ENCODE results near the gene TRIM61.
"Not testable (repeated sequence)": the region's sequence is repeated elsewhere in the genome, so short reads cannot be mapped to it uniquely, and the experiment has no call there.

TRIM61 gene

DNA sequence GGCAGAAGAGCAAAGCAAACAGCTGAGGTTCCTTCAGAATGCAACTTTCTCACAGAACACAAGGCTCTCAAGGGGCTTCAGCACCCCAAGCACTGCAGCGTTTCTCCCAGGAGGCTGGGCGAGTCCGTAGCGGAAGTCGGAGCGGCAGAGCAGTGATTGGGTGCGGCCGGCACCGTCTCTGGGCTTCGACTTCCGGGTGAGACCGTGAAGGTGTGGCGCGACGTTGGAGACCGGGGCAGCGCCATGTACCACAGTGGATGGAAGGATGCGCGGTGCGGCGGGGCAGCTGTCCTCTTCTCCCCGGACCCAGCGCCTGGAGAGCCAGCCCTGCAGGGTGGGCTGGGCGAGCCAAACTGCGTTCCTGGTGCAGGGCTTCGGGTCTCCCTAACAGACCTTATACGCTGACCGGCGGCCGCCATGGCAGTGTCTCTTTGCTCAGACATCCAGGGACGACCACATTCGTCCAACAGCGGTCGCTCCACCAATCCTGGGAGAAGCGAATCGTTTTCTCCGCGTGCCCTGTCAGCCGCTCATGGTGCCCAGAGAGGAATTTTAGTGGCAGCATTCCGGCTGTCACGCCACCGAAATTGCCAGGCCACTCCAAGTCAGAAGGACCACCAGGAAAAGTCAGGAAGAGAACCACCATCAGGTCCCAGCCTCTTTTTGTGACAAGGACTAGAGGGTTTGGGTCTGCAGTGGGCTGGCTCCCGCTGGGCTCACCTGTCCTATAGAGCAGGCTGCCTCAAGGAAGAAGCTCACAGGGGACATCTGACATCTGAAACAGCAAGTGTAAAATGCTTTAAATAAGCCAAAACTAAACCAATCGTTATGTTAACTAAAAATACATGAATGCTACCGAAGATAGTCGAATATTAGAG lies 20.5 kb downstream of the TRIM61 start:
- DNase-seq (ENCODE audit: low read depth, low spot score) = peak; percentile 18

DNA sequence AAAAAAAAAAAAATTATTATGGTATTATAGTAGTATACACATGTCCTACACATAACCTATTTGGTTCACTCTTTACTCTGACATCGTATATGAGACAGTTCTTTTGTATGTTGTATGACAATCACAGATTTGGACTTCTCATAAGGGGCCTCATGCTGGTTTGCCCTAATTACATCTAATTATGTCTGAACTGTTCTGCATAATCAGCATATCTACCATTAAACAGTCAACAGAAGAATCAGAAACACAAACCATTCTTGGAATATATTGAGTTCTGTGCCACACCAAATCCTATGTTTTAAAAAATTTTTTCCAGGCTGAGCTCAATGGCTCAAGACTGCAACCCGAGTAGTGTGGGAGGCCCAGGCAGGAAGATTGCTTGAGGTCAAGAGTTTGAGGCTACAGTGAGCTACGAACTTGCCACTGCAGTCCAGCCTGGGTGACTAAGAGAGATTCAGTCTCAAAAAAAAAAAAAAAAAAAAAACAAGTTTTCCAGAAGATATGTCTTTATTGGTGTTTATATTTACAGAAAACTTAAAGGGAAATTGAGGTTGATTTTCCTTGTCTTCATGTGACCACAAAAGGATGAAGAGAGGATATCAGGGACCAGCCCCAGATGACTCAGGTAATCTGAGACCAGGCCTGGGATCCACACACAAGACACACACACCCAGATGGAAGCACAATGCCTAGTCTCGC lies 22.2 kb downstream of the TRIM61 start:
- DNase-seq (ENCODE audit: low read depth, low spot score) = no peak

DNA sequence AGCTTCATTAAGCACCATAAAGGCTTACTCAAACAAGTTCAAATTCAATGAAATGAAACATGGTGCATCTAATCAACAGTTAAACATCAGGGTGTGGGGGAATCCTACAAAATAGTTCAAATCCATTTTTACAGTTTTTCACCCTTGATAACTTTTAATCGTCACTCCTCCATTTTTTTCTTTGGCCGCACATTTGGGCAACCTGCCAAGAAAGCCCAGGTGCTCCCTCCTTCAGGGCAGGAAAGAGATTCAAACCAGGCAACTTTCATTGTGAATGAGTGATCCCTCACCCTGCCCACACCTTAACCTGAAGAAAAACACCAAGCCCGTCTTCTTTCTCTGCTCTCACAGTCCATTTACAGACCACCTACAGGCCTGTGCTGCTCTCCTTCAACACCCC lies 24.9 kb downstream of the TRIM61 start:
- no peak for DNase-seq (ENCODE audit: low read depth, low spot score)

- DNase-seq (ENCODE audit: low read depth, low spot score) = no peak
Measured at GRCh38 chr4:164949448-164950143, 27.9 kb downstream of the TRIM61 start.

- no peak for DNase-seq (ENCODE audit: low read depth, low spot score)
Measured at GRCh38 chr4:164948975-164949374, 28.5 kb downstream of the TRIM61 start.

- not testable (repeated sequence) for DNase-seq (ENCODE audit: low read depth, low spot score)
Measured at GRCh38 chr4:164948006-164948405, 29.5 kb downstream of the TRIM61 start.

DNA sequence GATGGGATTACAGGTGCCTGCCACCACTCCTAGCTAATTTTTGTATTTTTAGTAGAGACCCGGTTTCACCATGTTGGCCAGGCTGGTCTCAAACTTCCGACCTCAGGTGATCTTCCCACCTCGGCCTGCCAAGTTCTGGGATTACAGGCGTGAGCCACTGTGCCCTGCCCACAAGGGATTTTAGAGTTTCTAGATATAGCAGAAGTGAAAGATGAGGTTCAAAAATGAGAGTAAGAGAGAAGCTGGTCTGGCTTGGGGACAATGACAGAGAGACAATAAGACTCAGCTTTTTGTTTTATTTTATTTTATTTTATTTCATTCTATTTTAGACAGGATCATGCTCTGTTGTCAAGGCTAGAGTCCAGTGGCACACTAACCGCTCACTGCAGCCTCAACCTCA lies 30.6 kb downstream of the TRIM61 start:
- DNase-seq (ENCODE audit: low read depth, low spot score) = no peak

- no peak for DNase-seq (ENCODE audit: low read depth, low spot score)
Measured at GRCh38 chr4:164945146-164945545, 32.3 kb downstream of the TRIM61 start.

DNA sequence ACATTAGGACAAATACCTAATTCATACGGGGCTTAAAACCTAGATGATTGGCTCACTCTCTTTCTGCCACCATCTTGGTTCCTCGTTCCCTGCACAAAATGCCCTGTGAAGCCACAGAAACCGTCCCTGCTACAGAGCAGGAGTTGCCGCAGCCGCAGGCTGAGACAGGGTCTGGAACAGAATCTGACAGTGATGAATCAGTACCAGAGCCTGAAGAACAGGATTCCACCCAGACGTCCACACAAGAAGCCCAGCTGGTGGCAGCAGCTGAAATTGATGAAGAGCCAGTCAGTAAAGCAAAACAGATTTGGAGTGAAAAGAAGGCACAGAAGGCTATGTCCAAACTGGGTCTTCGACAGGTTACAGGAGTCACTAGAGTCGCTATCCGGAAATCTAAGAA lies 34.3 kb downstream of the TRIM61 start:
- DNase-seq (ENCODE audit: low read depth, low spot score) = no peak

- DNase-seq (ENCODE audit: low read depth, low spot score) = no peak
Measured at GRCh38 chr4:164937576-164938270, 39.7 kb downstream of the TRIM61 start.

GRCh38 chr4:164935865-164936606 lies 41.4 kb downstream of the TRIM61 start:
- DNase-seq (ENCODE audit: low read depth, low spot score) = not testable (repeated sequence)

DNA sequence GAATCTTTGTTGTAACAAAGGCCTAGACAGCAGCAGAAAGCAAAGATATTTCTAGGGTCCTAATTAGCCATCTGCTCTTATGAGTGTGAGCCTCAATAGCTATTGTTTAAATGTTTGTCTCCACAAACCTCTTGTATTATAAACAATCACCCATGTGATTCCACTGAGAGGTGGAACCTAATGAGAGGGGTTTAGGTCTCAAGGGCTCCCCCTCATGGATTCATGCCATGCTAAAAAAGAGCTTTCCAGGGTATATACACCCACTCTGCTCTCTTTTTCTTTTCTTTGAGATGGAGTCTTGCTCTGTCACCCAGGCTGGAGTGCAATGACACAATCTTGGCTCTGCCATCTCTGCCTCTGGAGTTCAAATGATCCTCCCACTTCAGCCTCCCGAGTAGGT lies 42.1 kb downstream of the TRIM61 start:
- DNase-seq (ENCODE audit: low read depth, low spot score) = no peak

DNA sequence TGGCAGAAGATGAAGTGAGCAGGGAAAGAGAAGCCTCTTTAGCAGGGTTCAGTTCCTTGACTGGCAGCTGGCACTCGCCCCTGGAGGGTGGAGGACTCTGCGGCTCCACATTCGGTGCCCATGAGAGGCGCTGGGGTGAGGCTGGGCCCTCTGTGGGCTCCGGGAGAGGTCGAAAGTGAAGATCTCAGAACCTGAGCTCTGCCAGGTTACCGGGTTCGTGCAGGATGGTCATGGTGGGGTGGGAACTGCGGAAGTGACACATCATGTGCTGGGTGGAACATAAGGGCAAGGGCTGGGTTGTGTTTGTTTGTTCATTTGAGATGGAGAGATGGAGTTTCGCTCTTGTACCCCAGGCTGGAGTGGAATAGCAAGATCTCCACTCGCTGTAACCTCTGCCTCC lies 44.2 kb downstream of the TRIM61 start:
- no peak for DNase-seq (ENCODE audit: low read depth, low spot score)

GRCh38 chr4:164931551-164932324 lies 45.7 kb downstream of the TRIM61 start:
- no peak for DNase-seq (ENCODE audit: low read depth, low spot score)

DNA sequence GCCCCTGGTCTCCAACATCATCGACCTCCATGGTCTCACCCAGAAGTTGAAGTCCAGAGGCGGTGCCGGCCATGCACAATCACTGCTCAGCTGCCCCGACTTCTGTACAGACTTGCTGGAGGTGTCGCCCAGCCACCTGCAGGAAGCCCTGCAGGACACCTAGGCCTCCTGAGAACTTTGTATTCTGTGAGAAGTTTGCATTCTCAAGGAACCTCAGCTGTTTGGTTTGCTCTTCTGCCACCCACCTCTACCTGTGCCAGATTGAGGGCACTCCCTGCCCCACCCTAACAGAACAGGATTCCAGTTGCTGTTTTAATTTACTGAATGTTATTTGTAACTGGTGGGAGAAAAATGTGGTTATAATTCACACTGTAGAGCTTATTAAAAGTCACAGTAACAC lies 46.8 kb downstream of the TRIM61 start:
- no peak for DNase-seq (ENCODE audit: low read depth, low spot score)

DNA sequence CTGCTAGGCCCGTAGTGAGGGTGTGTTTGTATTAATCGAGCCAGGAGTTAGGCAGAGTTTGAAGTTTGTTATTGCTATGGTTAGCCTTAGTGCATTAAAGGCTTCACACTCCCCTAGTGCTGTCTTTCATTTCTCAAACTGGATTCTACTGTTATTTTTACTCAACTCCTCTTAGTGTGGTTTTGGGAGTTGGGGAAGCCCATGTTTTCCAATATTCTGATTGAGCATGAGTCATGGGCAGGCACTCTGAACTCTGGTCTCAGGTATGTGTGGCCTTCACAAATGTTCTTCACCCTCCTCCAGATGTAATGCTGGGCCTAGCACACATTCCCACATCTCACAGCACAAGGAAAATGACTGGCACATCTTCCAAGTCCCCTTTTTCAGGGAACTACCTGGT lies 50.4 kb downstream of the TRIM61 start:
- not testable (repeated sequence) for DNase-seq (ENCODE audit: low read depth, low spot score)

DNA sequence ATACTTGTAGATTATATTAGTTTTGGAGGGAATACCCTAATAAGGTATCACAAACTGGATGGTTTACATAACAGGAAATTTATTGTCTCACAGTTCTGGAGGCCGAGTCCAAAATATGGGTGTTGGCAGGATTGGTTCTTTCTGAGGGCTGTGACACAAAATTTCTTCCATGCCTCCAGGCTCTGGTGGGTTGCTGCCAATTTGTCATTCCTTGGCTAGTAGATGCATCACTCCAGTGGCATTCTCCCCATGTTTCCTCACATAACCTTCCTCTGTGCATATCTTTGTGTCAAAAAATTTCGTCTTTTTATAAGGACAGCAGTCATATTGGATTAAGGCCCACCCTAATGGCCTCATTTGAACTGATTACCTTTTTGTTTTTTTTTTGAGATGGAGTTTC lies 51.2 kb downstream of the TRIM61 start:
- DNase-seq (ENCODE audit: low read depth, low spot score) = no peak

GRCh38 chr4:164924670-164925238 lies 52.7 kb downstream of the TRIM61 start:
- no peak for DNase-seq (ENCODE audit: low read depth, low spot score)

GRCh38 chr4:164918956-164919355 lies 58.5 kb downstream of the TRIM61 start:
- DNase-seq (ENCODE audit: low read depth, low spot score) = no peak

All from smooth muscle cell of the brain vasculature (primary cell).